IPS DF 19.7 (cell line): ENCODE measurements around the gene ELAVL1.
"Not testable (repeated sequence)": the region's sequence is repeated elsewhere in the genome, so short reads cannot be mapped to it uniquely, and the experiment has no call there.

Source experiments
- DNase-seq: peaks from one replicate; pipeline ENCODE4 v3.0.0-alpha.2; 2013; ENCODE audit warnings: low read depth, low spot score

Gene ELAVL1

DNA sequence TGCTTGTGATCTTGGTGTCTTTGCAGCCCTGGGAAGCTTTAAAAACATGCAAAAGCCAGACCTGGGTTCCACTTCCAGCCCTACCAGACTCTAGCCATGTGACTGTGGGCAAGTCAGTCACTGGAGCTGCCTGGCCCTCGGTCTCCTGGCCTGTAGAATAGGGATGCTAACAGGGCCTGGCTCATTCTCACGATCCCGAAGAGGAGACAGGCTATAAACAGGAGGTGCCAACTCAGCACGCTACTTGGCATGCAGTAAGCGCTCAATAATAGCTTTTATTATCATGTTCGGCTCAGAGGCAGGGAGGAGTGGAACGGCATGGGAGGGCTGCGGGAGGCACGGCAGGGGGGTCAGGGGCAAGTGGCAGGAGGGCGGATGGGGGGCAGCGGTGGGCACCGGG, 81.2 kb downstream of the ELAVL1 start:
- no peak for DNase-seq

DNA sequence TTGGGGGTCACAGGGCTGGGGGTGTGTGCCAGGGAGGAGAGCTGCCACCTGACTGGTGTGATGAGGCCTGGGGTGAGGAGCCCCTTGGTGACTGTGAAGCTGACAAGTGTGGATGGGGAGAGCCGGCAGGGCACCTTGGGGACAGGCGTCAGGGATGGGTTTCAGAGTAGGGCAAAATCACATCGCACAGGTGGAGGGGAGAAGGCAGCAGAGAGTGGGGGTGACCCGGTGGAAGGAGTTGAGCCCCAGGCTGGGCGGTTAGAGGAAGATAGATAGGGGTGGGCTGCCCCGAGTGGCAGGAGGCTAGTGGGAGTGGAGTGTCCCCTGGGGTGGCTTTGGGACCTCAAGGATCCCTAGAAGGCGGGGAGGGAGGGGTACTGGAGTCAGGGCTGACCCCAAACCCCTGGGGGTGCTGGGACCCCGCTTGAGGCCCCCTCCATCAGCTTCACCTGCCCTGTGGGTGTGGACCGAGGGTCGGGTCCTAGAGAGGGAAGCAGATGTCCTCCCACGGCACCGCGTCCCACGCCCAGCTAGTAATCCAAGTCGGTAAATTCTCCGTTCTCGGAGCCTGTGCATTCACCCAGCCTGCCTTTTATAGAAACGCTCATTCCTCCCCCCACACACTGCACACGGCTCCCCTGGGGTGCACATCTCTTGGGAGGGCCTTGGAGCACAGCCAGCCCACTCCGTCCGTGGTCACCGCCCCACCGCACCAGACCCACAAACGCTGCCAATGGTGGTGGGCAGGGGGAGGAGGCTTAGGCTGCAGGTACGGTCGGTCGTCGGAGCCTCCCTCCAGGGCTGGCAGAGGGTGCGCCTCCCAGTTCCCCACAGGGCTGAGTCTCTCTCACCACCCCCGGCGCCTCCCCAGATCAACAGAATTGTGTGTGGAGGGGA, 81.9 kb downstream of the ELAVL1 start:
- no peak for DNase-seq

DNA sequence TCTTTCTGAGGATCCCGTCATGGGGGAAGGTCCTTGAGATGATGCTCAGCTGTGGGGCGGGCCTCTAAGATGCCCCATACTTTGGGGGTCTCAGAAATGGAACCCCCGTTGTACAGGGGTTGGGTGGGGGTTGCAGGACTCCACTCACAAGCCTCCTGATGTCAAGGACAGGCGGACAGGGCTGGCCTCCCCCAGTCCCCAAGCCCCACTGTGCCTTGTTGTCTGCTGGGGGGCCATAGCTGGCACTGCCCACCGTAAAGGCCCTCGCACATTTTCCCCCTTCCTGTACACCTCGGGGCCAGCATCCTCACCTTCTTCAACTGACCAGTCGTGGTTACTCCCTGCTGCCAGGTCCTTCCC, 82.6 kb downstream of the ELAVL1 start:
- no peak for DNase-seq

DNA sequence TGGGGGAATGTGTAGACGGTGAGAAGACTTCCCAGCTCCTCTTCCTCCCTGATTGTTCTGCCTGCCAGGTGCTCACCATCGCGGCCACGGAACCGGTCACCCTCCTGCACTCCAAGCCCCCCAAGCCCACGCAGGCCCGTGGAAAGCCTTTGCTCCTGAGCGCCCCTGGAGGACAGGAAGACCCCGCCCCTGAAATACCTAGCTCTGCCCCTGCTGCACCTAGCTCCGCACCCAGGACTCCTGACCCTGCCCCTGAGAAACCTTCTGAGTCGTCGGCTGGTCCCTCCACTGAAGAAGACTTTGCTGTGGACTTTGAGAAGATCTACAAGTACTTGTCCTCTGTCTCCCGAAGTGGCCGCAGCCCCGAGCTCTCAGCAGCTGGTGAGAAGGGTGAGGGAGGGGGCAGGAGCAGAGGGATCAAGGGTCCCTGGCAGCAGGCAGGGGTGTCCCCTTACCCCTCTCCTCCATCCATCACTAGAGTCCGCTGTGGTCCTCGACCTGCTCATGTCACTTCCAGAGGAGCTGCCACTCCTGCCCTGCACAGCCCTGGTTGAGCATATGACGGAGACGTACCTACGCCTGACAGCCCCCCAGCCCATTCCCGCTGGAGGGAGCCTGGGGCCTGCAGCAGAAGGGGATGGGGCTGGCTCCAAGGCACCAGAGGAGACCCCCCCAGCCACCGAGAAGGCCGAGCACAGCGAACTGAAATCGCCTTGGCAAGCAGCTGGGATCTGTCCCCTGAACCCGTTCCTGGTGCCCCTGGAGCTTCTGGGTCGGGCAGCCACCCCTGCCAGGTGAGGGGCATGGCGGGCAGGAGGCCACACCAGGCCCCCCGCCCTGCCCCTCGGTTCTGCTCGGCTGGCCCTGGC, 83.2 kb downstream of the ELAVL1 start:
- no peak for DNase-seq

DNA sequence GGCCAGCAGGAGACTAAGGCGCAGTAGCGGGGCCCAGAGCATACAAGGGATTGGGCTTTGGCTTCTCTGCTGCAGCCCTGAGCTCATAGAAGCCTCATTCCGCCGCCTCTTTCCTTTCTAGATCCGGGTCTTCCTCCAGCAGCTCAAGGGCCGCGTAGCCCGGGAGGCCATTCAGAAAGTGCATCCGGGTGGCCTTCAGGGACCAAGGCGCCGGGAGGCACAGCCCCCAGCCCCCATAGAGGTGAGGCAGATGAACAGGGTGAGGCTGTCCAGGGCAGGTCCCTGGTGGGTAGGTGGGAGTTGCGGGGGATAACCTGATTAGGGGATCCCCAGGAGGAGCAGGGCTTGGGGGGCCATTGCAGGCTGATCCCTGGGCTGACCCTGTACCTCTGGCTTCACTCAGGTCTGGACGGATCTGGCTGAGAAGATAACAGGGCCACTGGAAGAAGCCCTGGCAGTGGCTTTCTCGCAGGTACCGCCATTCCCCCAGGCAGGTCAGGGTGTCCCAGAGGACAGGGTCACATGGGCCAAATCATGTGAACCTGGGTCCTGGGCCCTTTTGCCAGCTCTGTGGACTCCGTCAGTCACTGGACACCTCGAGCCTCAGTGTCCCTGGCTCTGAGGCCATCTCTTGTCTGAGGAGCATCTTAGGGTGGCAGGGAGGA, 84.0 kb downstream of the ELAVL1 start:
- DNase-seq = no peak

DNA sequence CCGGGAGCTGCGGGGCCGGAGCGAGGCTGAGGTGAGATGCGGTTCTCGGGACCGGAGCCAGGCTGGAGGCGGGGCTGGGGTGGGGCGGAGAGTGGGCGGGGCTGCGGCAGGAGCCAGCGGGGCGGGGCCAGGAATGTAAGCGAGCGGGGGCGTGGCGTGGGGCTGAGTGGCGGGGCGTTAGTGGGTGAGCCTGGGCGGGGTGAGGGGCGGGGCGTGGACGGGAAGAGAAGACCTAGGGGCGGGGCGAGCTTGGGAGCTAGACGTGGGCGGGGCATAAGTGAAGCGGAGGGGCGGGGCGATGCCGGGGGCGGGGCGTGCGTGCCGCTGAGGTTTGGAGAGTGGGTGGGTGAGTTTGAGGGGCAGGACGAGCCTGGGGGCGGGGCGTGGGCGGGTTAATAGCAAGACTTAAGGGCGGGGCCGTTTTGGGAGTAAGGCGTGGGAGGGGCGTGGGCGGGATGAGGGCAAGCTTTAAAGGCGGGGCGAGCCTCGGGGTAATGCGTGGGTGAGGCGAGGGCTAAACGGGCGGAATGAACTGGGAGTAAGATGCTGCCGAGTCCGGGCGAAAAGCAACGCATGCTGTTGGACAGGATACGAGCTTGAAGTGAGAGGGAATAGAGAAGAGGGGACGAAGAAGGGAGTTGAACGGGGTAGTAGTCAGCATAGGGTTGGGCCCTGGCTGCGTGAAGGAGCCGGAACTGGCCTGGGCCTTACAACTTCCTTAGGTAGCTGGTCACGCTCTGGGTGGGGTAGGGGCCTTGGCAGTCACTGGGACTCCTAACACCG, 84.7 kb downstream of the ELAVL1 start:
- DNase-seq = no peak

GRCh38 chr19:7919610-7920518, 85.6 kb downstream of the ELAVL1 start, which contains the start of gene SNAPC2:
Gene SNAPC2, plus strand, starts transcription at chr19:7920338. Its CDS starts 29 bp downstream, at chr19:7920367.
- no peak for DNase-seq

DNA sequence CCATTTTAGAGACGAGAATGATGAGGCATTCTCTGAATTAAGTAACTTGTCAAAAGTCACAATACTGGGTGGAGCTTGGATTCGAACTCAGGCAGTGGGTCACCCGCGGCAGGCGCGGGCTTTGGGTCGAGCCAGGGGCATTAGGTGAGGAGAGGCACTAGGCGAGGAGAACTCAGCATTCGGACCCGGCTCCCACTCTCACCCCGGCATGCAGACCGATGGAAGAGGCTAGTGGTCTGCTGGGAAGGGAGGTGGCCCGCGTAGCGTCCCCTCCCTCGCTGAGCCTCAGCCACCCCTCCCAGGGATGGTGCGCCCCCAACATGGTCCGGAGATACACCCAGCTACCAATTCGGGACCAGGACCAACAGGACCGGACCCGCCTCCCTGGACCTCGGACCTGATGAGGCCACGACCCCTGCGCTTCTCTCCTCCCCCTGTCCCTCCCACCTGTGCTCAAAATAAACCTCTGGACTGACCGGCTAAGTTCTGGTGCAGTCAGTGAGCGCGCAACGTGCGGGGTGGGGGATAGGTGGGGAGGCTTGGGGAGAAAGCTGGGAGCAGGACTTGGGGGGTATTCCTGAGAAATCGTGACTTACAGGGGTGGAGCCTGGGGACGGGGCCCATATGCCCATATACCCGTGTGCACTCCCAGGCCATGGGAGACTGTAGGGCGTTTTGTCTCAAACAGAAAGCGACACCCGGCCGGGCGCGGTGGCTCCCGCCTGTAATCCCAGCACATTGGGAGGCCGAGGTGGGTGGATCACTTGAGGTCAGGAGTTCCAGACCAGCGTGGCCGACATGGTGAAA, 86.6 kb downstream of the ELAVL1 start:
- DNase-seq = no peak

DNA sequence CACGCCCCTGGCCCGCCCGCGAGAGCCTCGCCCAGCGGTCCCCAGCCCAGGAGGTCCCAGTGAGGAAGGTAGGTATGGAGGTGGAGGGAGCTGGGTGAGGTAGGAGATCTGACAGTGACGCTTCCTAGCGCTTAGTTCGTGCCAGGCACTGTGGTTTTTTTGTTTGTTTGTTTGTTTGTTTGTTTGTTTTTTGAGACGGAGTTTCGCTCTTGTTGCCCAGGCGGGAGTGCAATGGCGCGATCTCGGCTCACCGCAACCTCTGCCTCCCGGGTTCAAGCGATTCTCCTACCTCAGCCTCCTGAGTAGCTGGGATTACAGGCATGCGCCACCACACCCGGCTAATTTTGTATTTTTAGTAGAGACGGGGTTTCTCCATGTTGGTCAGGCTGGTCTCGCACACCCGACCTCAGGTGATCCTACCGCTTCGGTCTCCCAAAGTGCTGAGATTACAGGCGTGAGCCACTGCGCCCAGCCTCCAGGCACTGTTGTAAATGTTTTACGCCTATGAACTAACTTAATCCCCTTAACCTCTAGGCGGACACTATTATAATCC, 87.3 kb downstream of the ELAVL1 start:
- DNase-seq = not testable (repeated sequence)

GRCh38 chr19:7917267-7918061, 88.0 kb downstream of the ELAVL1 start:
- no peak for DNase-seq

GRCh38 chr19:7916955-7917266, 88.5 kb downstream of the ELAVL1 start:
- no peak for DNase-seq

DNA sequence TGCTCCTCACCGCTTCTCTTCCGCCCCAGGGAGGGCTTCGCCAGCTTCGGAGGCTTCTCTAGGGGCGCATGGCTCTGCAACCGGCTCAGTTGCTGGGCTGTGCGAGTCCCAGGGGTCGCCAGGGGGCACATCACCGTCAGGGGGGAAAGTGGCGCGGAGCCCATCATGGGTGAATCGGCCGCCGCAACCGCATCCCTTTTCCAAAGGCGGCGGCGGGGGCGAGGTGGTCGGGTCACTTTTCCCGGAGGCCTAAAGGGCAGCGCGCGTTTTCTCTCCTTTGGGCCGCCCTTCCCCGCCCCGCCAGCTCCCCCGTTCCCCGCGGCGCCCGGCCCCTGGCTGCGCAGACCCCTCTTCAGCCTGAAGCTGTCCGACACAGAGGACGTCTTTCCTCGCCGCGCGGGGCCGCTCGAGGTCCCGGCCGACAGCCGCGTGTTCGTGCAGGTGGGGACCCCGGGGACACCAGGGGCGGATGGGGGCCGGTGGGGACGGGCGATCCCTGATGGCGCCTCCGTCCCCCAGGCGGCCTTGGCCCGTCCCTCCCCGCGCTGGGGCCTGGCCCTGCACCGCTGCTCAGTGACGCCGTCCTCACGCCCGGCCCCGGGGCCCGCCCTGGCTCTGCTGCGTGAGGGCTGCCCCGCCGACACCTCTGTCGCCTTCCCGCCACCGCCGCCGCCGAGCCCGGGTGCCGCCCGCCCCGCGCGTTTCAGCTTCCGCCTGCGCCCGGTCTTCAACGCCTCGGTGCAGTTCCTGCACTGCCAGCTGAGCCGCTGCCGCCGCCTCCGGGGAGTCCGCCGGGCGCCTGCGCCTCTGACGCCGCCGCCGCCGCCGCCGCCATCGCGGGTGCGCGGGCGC, 89.1 kb downstream of the ELAVL1 start:
- DNase-seq = no peak

- no peak for DNase-seq
Observed at GRCh38 chr19:7915250-7916102, 90.0 kb downstream of the ELAVL1 start.

- DNase-seq = no peak
Observed at GRCh38 chr19:7914598-7915045, 90.8 kb downstream of the ELAVL1 start, which contains the start of gene TGFBR3L. Gene TGFBR3L, plus strand, starts transcription at chr19:7914830.

- DNase-seq = no peak
Observed at GRCh38 chr19:7914099-7914498, 91.3 kb downstream of the ELAVL1 start.

DNA sequence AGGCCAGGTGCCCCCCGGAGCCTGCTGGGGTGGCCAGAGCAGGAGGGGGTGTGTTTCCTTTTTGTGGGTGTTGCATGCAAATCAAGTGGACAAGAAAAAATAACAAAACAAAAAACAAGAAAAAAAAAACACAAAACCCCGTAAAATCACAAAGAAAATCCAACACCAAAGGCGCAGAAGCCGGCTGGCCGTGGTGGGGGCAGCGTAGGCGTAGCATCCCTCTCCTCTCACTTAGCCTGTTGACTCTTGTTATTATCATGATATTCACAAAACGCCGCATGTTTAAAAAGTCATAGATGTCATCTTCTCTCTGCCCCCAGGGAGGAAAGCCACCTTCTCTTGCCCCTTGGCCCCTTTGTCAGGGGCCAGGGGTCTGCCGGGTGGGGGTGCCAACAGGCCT, 91.8 kb downstream of the ELAVL1 start:
- no peak for DNase-seq
